GM19467 (cell line): ENCODE measurements around the gene SLC38A1.
"Not testable (repeated sequence)": the region's sequence is repeated elsewhere in the genome, so short reads cannot be mapped to it uniquely, and the experiment has no call there.

Source experiments
- ATAC-seq: cut with Tn5 transposase; IDR thresholded peaks from one replicate; pipeline ENCODE4 v1.9.1; 2021; ENCODE audit warnings: mild to moderate bottlenecking, moderate library complexity; ENCODE audit not compliant: unreplicated experiment

Gene SLC38A1

GRCh38 chr12:46209914-46210872, 58.6 kb downstream of the SLC38A1 start:
- peak; percentile 62 for ATAC-seq

GRCh38 chr12:46209170-46209569, 59.7 kb downstream of the SLC38A1 start:
- ATAC-seq: no peak

GRCh38 chr12:46208370-46208769, 60.5 kb downstream of the SLC38A1 start:
- no peak for ATAC-seq

- ATAC-seq: no peak
These were observed 61.2 kb downstream of the SLC38A1 start for GRCh38 chr12:46207644-46208043.

- no peak for ATAC-seq
These were observed 62.4 kb downstream of the SLC38A1 start for GRCh38 chr12:46206471-46206870.

GRCh38 chr12:46205294-46205693, 63.5 kb downstream of the SLC38A1 start:
- no peak for ATAC-seq

- ATAC-seq: no peak
These were observed 67.5 kb downstream of the SLC38A1 start for GRCh38 chr12:46201284-46201789.

- no peak for ATAC-seq
These were observed 68.3 kb downstream of the SLC38A1 start for GRCh38 chr12:46200551-46200950.

GRCh38 chr12:46198913-46199312, 69.9 kb downstream of the SLC38A1 start:
- no peak for ATAC-seq

- ATAC-seq: no peak
These were observed 71.0 kb downstream of the SLC38A1 start for GRCh38 chr12:46197883-46198282.

- not testable (repeated sequence) for ATAC-seq
These were observed 78.3 kb downstream of the SLC38A1 start for GRCh38 chr12:46190533-46190932.

- ATAC-seq: no peak
These were observed 80.7 kb downstream of the SLC38A1 start for GRCh38 chr12:46188170-46188569.

- no peak for ATAC-seq
These were observed 81.8 kb downstream of the SLC38A1 start for GRCh38 chr12:46187023-46187422.

GRCh38 chr12:46186088-46186487, 82.8 kb downstream of the SLC38A1 start:
- ATAC-seq: no peak

- ATAC-seq: no peak
These were observed 83.2 kb downstream of the SLC38A1 start for GRCh38 chr12:46185686-46186085.

- ATAC-seq: no peak
These were observed 83.8 kb downstream of the SLC38A1 start for GRCh38 chr12:46184798-46185595.

- no peak for ATAC-seq
These were observed 85.7 kb downstream of the SLC38A1 start for GRCh38 chr12:46183112-46183511.

- no peak for ATAC-seq
These were observed 87.4 kb downstream of the SLC38A1 start for GRCh38 chr12:46181465-46181864.

- ATAC-seq: peak; percentile 70
These were observed 89.0 kb downstream of the SLC38A1 start for GRCh38 chr12:46179693-46180452.

GRCh38 chr12:46177837-46178608, 90.8 kb downstream of the SLC38A1 start:
- ATAC-seq: no peak
